PC-3 (cell line): ENCODE results near the gene DIAPH3.

Experiments
- EZH2phosphoT487 ChIP-seq: fragments of 300-600 bp; sonication (generic); IDR thresholded peaks from 2 replicates; pipeline ENCODE4 v1.6.1; 2018; ENCODE audit warnings: mild to moderate bottlenecking, antibody characterized with exemption, low read length, borderline replicate concordance
- TF ChIP-seq, protein P1 (sequence below): fragments of 300-600 bp; sonication (generic); conservative IDR thresholded peaks from 2 replicates; pipeline ENCODE4 v1.5.1; 2017; ENCODE audit warnings: antibody characterized with exemption, low read depth, mild to moderate bottlenecking, low read length

DNA sequence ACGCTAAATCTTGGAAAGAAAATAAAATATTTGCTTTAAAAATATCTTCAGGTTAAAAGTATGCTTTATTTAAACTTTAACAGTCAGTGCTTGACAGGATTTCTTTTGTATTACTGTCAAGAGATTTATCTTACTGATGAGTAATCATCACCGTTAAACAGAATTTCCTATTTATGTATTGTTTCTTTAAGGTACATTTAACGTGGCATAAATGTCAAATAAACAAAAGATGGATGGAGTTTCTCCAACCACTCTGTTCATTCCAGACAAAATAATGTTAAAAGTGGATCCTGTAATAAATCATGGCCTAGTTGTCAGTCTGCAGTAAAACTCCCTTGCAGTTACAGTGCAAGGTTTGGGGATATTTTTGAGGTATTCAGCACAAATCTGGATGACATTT lies 298.3 kb downstream of the DIAPH3 start:
- TF ChIP-seq, protein P1, sequence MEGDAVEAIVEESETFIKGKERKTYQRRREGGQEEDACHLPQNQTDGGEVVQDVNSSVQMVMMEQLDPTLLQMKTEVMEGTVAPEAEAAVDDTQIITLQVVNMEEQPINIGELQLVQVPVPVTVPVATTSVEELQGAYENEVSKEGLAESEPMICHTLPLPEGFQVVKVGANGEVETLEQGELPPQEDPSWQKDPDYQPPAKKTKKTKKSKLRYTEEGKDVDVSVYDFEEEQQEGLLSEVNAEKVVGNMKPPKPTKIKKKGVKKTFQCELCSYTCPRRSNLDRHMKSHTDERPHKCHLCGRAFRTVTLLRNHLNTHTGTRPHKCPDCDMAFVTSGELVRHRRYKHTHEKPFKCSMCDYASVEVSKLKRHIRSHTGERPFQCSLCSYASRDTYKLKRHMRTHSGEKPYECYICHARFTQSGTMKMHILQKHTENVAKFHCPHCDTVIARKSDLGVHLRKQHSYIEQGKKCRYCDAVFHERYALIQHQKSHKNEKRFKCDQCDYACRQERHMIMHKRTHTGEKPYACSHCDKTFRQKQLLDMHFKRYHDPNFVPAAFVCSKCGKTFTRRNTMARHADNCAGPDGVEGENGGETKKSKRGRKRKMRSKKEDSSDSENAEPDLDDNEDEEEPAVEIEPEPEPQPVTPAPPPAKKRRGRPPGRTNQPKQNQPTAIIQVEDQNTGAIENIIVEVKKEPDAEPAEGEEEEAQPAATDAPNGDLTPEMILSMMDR, result no peak
- no peak for TF ChIP-seq EZH2phosphoT487
